GM12801 (cell line): ENCODE data around the gene MEGF11.

Experiments
- TF ChIP-seq, protein P1 (sequence below): IDR thresholded peaks from one replicate; pipeline ENCODE4 v1.5.1; 2011; ENCODE audit warnings: control low read depth; ENCODE audit not compliant: insufficient read length; ENCODE audit errors: extremely low read depth

MEGF11 gene

DNA sequence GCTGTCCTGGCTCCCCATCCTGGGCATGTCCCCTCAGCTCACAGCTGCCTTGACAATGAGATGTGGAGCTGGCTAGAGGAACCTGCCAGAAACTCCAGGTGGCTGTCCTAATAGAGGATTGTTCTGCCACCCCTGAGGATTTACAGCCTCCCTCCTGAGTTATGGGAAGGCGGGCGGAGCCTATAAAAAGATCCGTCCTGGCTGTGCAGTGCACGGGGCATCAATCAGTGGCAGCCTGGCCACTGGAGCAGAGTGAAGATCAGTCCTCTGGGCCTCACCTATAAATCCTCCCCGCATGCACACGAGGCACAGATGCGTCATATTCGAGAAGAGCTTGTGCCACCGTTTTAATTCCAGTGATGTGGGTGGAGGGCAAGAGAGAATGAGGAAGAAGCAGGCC, 90.0 kb downstream of the MEGF11 start:
- TF ChIP-seq, protein P1, sequence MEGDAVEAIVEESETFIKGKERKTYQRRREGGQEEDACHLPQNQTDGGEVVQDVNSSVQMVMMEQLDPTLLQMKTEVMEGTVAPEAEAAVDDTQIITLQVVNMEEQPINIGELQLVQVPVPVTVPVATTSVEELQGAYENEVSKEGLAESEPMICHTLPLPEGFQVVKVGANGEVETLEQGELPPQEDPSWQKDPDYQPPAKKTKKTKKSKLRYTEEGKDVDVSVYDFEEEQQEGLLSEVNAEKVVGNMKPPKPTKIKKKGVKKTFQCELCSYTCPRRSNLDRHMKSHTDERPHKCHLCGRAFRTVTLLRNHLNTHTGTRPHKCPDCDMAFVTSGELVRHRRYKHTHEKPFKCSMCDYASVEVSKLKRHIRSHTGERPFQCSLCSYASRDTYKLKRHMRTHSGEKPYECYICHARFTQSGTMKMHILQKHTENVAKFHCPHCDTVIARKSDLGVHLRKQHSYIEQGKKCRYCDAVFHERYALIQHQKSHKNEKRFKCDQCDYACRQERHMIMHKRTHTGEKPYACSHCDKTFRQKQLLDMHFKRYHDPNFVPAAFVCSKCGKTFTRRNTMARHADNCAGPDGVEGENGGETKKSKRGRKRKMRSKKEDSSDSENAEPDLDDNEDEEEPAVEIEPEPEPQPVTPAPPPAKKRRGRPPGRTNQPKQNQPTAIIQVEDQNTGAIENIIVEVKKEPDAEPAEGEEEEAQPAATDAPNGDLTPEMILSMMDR: no peak

DNA sequence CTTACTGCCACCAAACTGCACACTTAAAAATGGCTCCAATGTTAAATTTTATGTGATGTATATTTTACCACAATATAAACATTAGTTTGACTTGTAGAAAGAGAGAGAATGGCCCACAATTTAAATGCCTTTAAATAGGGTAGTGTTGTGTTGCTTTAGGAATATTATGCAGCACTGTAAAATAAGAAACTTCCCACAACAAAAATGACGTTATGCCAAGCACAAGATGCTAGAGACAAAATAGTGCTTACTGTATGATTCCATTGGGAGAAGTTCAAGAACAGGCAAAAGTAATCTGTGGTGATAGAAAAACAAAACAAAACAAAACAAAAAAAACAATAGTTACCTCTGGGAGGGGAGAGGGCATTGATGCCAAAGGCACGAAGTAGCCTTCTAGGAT, 91.3 kb downstream of the MEGF11 start:
- TF ChIP-seq, protein P1: no peak

DNA sequence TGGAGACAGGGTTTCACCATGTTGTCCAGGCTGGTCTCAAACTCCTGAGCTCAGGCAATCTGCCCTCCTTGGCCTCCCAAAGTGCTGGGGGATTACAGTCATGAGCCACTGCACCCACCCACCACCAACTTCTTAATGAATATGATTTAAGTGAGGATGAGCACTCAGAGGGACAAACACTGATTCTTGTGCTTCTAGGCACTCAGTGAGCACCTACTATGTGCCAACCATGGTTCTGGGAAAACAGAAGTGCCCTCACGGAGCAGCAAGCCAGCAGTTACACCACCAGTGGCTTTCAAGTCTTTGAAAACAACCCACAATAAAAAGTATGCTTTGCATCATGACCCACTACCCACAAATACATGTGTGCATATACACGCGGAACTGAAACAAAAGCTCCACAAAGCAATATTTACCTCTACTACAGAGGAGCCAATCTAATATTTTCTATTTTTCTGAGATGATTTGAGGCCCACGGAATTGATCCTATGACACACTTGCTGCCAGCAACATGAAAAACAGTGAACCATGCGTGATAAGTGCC, 91.9 kb downstream of the MEGF11 start:
- TF ChIP-seq, protein P1: no peak

- TF ChIP-seq, protein P1: no peak
Observed at GRCh38 chr15:66161108-66161507, 92.4 kb downstream of the MEGF11 start.

GRCh38 chr15:66157507-66157906, 96.0 kb downstream of the MEGF11 start:
- TF ChIP-seq, protein P1: no peak

DNA sequence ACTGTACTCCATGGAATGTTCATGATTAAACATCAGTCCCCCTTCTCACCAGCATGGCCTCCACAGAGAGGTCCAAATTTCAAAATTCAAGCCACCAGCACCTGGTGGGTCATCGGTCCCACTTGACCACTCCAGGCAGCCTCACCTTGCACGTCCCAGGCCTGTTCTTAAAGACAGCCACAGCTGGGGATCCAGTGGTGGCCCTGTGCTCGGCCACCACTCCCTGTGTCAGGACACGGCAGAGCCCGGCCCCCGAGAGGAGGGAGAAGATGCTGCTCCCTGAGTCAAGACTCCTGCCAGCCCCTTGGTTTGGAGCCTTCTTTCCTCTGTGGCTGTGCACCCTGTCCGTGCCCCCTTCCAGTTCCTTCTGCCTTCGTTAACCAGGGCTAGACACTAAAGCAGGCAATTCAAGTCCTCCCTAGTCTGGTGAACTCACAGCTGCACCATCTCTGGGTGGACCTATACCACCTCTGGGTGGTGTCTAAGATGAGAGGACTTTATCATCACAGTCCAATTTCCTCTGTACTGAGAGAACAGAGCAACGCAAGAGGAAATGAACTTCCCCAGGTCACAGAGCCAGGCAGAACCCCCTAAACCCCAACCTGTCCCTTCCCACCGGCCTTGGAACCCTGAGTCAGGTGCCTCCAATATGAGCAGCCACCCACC, 97.1 kb downstream of the MEGF11 start:
- TF ChIP-seq, protein P1: no peak

DNA sequence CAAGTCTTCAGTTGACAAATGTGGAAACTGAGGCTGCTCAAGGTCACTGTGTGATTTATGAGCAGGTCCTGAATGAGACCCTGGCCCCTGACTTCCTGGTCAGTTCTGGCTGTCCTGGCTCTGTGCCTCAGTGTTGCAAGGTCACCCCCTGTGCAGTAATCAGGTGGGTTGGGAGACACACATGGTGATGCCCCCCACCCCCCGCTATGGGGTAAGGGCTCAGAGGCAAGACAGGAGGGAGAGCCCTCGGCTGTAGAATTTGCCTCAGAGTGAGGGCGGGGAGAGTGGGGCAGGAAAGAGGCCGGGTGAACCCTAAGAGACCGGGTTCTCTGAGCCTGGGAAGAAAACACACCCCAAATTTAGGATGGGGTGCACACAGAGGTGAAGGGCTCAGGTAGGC, 98.5 kb downstream of the MEGF11 start:
- TF ChIP-seq, protein P1: no peak

DNA sequence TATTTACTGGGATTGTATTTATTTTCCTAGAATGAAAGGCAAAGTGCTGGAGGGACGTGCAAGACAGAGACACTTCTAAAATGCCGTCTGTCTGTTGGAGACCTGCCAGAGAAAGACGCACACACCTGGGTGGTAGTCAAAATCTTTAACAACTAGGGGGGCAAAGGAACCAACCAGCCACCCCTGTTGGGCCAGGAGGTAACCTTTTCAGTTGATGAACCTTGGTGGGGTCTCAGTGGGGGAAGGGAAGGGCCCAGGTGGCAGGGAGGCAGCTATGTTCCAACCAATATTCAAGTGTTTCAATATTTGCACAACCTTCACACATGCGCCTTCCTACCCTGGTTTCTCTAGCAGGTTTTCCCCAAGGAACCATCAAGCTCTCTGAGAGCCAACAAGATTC, 99.0 kb downstream of the MEGF11 start:
- TF ChIP-seq, protein P1: no peak
